ENCODE measurements around the gene MRPS35.
"Not testable (repeated sequence)": the region's sequence is repeated elsewhere in the genome, so short reads cannot be mapped to it uniquely, and the experiment has no call there.

Gene MRPS35

DNA sequence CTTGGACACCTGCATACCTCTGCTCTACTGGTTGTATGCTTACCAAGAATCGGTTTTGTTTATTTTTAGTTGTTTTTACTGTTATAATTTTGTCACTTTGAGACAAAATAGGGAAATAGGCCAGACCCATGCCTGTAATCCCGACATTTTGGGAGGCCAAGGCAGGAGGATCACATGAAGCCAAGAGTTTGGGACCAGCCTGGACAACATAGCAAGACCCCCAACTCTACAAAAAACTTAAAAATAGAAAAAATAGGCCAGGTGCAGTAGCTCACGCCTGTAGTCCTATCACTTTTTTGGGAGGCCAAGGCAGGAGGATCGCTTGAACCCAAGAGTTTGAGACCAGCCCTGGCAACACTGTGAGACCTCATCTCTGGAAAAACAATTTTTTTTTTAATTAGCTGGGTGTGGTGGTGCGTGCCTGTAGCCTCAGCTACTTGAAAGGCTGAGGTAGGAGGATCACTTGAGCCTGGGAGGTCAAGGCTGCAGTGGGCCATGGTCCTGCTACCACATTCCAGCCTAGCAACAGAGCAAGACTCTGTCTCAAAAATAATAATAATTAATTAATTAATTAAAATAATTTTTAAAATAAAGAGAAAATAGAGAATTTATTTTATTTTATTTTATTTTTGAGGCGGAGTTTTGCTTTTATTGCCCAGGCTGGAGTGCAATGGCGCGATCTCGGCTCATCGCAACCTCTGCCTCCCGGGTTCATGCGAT lies 1.3 kb upstream of the MRPS35 start:
- DNase-seq (ENCODE audit: low read depth) = no peak

DNA sequence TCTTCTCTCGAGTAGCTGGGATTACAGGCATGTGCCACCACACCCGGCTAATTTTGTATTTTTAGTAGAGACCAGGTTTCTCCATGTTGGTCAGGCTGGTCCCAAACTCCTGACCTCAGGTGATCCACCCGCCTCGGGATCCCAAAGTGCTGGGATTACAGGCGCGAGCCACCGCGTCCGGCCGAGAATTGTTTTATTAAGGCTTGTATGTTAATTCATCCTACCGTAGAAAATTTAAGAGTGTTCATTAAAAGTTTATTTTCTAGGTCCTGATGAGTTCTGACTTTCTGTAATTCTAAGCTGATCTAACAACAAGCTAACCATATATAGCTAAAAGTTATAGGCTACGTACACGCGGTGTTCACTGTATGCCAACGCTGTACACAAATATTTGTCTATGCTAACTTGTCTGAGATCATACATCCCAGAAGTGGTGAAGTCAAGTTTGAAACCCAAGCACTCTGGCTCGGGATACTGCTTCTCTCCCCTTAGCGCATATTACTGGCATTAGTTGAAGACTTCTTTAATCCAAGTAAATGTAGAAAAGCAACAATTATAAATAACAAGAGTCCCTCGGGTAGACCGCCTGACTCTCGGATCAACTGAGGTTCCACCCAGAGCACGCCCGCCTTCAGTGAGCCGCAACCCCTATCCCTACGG lies 570 bp upstream of the MRPS35 start:
- no peak for DNase-seq (ENCODE audit: low read depth)

DNA sequence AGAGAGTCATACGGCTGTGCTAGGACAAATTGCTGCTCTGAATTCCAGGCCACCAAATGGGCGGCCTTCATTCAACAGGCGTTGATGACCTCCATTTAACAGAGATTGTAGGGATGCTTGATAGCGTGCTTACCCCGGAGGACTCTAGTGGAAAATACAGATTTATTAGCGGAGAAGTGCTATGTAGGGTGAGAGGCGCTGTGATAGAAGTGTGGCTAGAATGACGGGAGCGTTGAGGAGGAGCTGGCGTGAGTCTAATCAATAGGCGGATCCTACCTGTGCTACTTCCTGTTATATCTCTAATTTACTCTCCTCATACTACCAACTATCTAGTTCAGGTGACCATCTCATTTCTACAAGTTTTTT lies 668 bp downstream of the MRPS35 start:
- no peak for DNase-seq (ENCODE audit: low read depth)

DNA sequence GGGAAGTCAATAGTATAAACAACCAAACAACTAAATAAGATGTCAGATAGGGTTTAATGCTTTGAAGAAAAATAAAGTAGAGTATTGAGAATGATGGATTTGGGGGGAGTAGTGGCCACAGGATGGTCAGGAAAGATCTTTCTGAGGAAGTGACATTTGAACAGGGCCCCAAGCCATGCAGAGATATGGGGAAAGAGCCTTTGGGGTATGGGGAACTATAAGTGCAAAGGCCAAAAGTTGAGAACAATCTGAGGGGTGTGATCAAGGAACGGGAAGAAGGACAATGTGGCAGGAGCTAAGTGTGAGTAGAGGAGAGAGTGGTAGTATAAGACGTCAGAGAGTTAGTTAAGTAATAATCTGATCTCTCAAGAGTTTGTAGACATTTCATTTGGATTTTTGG lies 1.3 kb downstream of the MRPS35 start:
- DNase-seq (ENCODE audit: low read depth) = no peak

DNA sequence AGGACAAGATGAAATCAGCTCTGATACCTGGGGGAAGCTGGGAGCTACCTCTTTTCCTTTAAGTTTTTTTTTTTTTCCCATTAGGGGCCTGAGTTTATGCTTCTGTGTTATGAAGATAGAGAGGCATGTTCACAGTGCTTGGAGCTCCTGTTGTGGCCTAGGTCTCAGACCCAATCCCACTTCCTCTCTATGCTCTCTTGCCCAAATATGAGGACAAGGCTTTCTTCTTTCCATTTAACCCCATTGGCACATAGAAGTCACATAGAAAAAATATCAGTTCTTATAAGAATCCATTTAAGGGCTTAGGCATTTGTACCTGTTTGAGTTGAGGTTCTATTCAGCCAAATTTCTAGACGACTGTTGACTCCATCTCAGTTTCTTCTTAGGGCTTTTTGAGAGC lies 12.6 kb downstream of the MRPS35 start:
- DNase-seq (ENCODE audit: low read depth) = no peak

DNA sequence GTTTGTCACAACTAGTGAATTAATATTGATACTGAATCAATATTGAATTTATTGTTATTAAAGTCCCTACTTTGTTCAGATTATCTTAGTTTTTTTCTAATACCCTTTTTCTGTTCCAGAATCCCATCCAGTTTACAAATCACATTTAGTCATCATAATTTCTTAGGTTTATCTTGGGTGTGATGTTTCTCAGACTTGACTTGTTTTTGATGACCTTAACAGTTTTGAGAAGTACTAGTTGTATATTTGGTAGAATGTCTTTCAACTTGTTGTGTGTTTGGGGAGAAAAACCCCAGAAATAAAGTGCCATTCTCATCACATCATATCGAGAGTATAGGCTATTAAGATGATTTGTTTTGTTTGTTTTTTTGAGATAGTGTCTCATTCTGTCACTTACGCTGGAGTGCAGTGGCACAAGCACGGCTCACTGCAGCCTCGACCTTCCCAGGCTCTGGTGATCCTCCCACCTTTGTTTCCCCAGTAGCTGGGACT lies 19.5 kb downstream of the MRPS35 start:
- no peak for DNase-seq (ENCODE audit: low read depth)

DNA sequence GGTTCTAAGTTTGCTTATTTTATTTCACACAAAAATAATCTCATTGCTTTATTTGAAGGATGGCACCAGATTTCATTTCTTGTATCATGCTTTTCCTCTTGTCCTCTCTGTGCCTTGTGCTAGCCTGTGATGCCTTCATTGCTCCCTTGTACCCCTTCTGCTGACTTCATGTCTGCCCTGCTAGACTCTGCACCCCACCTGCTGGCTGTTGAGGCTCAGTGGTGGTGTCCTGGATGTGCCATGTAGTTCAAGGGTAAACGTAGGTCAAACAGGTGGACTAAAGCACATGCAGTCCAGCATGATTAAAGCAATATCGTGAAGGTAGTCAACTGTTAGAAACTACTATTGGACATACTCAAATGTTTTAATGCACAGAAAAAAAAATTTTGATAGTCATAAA lies 21.6 kb downstream of the MRPS35 start:
- no peak for DNase-seq (ENCODE audit: low read depth)

DNA sequence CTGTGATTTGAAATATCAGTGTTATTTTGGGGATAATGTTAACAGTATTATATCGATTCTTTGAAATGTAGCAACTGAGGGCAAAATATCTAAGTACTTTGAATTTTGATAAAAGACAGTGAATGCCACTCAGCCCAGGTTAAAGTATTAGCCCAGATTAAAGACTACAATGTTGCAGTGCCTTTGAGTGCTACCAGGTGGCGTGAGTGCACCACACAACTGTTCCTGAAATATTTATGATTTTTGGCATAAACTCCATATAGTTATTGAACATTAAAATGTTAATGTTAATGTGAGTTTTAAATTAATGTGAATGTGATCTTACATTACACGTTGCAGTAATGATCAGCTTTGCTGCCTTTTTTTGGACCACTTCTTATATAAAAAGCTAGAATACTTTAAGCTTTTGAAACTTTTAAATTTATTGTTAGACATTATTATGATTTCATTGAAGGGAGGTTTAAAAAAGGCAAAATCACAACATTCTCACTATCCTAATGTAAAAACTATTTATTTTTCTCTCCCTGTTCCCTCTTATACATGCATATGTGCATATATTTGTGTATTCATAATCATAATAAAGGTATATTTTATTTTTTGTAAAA lies 22.5 kb downstream of the MRPS35 start:
- peak; percentile 7 for DNase-seq (ENCODE audit: low read depth)

DNA sequence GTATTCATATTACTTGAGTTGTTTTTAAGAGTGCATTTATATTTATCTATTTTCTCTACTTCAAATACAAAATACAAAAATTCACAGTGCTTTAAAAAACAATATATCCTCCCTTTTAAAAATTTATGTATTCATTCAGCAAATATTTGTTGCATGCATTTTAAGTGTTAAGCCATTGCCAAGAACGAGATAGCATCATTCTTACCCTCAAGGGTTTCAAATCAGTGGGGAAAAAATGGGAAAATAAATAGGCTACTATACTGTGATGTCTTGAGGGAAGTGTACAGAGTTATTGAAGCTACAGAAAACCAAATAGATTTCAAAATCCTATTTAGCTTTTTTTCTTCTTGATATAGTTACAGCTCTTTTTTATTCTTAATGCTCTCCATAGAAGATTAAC lies 23.2 kb downstream of the MRPS35 start:
- DNase-seq (ENCODE audit: low read depth) = no peak

DNA sequence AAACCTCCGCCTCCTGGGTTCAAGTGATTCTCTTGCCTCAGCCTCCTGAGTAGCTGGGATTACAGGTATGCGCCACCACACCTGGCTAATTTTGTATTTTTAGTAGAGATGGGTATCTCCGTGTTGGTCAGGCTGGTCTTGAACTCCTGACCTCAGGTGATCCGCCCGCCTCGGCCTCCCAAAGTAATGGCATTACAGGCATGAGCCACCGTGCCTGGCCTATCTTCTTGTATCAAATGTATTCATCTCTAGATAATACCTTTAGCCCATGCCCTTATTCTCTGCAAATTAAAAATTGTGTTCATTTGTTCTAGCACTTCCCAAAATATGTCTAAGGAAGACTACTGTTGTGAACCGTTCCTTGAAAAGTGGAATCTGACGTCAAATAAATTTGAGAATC lies 23.7 kb downstream of the MRPS35 start:
- not testable (repeated sequence) for DNase-seq (ENCODE audit: low read depth)

DNA sequence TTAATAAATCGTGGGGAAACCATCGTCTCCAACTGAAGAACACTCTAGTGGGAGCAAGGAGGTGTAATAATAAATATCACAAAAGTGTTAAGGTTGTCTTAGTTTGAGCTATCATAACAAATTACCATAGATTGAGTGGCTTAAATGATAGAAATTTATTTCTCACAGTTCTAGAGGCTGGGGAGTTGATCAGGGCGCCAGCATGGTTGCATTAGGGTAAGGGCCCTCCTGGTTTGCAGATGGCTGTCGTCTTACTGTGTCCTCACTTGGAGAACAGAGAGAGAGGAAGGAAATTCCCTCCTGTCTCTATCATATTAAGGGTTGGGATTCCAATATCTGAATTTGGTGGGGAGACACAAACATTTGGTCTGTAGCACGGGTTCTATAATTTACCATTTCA lies 33.0 kb downstream of the MRPS35 start:
- DNase-seq (ENCODE audit: low read depth) = no peak

DNA sequence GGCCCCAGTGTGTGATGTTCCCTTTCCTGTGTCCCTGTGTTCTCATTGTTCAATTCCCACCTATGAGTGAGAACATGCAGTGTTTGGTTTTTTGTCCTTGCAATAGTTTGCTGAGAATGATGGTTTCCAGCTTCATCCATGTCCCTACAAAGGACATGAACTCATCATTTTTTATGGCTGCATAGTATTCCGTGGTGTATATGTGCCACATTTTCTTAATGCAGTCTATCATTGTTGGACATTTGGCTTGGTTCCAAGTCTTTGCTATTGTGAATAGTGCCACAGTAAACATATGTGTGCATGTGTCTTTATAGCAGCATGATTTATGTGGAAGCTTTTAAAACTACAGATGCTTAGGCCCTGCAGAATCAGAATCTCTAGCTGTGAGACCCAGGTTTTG lies 35.1 kb downstream of the MRPS35 start:
- DNase-seq (ENCODE audit: low read depth) = not testable (repeated sequence)

DNA sequence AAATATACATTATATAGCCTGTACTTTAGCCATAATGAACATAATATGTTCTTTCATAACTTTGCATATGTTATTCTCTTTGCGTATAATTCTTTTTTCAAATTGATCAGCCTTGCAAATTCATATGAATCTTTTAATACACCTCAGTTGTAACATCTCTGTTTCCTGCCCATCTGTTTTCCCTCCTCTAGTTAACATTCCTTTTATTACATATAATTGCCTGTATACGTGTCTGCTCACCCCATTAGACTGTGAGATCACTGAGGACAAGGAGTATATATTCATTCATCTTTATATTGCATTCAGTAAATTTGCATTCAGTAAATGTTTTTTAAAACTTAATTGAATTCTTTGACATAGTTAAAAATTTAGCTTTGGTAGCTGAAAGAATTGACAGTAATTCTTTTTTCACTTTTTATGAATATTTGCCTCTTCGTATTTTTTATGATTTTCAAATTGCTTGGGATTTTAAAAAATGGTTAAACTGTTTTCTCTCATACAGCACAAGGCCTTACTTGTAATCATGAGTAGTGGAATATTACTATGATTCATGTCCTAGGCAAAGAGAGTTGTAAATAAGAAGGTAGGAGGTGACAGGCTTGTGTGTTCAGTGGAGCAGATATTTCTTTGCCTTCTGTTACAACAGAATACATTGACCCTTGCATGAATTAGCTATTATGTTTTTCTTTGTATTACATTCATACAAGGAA lies 36.6 kb downstream of the MRPS35 start:
- DNase-seq (ENCODE audit: low read depth) = no peak

DNA sequence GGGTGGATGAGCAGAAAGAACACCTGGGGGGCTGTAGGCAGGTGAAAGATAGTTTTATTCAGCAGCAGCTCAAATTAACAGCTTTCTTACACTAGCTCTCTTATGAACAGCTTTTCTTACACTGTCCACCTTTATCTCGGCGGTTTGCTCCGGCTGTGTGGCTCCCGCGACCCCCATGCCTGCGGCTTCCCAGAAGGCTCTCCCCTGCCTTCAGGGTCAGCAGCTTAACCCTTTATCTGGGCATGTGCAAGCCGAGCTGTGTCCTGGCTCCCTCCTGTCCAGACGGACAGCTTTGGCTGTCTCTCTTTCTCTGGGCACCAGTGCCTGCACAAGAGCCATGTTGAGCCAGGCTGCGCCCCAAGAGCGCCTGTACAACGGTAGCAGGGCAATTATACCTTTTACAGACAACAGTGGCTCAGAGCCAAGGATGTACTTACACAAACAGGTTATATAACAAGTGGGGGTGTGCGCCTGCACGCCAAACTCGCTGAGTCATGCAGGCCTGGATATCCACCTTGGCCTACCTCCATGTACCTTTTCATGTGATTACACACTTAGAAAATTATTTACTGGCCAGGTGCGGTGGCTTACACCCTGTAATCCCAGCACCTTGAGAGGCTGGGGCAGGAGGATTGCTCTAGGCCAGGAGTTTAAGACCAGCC lies 40.9 kb downstream of the MRPS35 start:
- DNase-seq (ENCODE audit: low read depth) = no peak

DNA sequence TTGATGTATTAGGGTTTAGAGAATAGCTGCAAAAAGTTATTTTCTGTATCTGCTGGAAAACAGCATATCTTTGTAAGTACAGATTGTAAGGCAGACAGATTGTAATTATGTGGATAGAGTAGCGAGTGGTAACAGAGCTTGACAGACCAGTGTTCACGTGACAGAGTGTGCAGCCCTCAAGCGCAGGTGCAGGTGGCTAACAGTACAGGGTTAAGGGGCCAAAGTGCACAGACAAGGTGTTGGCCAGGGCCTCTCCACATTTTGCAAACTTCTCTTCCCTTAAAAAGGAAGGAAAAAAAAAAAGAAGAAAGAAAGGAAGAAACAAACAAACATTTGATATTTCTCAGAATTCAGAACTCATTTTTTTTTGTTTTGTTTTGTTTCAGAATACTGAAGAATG lies 44.2 kb downstream of the MRPS35 start:
- DNase-seq (ENCODE audit: low read depth) = no peak

DNA sequence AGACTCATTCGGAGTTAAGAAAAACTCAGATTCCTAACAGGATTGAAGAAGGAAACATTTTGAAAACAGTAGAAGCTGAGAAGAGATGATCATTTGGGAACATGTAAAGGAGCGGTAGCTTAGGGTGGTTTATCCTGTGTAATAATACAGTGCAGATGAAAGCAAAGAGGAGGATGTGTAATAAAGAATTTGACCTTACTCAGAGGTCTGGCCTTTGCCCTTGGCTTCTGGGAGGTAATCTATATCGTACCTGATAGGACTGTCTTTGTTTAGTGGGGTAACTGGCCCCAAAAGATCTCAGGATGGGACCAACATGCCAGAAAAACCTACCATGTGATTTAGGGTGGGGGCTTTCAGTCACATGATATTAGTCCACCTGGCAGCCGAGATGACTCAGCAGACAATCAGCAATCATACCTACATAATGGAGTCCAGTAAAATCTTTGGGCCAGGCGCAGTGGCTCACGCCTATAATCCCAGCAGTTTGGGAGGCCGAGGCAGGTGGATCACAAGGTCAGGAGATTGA lies 46.1 kb downstream of the MRPS35 start:
- DNase-seq (ENCODE audit: low read depth) = no peak

DNA sequence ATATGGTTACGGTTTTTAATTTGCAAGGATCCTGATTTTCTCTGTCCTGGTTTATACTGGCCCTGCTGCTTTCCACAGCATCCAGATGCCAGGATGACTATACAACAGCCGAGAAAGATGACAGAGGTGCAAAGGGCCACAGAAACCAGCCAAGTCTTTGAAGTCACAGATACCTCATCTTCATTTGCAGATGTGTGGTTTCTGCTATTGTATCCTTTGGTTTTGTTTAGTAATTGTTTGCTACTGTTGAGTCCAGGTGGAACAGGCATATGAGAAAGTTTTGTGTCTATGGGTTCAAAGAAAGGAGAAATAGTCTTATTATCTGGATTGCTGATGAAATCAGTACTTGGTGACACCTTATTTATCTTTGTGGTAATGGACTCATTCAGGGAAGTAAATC lies 52.1 kb downstream of the MRPS35 start:
- no peak for DNase-seq (ENCODE audit: low read depth)

DNA sequence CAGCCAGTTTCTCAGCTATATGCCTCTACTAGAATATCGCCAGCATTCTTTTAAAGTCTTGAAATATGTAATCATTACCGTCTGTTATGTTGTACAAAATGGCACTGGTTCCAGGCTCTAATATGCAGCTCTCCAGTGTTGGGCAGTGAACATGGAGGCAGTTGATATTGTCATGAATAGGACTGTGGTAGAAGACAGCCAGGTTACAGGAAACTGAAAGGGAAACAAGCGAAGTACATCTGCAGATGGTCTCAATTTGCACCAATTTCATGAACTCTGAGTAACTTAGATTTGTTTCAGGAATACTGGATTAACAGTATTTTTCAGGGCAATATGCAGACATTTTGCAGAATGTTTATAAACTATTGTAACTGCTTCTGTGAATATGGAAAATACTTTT lies 56.0 kb downstream of the MRPS35 start:
- no peak for DNase-seq (ENCODE audit: low read depth)

DNA sequence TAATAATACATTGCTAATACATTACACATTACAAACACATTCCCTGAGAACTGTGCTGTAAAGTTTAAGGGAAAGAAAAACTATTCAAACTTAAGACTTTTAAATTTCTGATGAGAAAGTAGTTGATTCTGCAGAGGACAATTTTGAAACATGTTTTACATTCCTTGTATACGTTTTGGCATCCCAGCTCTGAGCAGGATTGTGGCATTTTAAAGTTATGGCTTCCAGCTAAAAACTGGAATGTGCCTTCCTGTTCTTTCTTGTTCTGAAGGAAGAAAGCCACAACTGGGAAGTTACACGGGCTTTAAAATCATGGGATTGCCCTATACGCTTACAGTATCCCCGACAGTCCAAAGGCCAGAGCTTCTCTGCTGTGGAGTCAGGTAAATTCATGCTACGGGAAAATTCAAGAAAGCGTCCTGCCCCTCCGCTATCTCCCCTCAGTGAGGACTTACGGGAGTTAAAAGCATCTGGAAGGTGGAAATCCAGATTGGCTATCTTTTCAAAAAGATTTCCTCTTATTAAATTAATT lies 58.6 kb downstream of the MRPS35 start:
- no peak for DNase-seq (ENCODE audit: low read depth)

DNA sequence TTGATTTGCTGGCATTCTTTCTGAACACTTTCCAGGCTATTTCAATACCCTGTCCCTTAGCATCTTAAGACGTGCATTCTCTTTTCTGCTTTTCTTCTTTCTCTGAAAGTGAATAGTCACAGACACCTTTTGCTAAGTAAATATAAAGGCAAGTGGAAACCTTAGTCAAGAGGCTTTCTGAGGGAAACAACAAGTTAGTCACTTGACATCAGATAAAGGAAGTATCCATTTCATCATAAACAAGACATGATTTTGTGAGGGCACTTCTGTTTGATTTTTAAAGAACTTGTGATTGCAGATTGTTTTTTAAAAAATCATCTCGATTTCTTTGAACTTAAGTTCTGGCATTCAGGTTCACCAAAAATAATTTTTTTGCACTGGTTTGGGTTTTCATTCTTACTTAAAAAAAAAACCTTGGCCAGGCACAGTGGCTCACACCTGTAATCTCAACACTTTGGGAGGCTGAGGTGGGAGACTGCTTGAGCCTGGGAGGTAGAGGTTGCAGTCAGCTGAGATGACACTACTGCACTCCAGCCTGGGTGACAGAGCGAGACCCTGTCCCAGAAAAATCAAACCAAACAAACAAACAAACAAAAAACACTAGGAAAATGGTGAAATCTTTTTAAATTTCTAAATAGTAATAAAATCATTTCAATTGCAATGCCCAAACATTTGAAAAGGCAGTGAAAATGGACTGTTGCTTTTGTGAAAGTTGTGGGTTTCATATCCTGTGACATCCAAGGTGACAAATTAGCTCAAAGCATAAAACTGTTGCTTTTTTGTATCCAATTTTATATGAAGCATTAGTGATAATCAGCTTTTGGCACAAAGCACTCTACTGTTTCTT lies 61.1 kb downstream of the MRPS35 start:
- no peak for DNase-seq (ENCODE audit: low read depth)
